Smooth muscle cell (in vitro differentiated cells): Measurements from ENCODE around the gene MEMO1. TPM values are rescaled to one million over a fixed set of nuclear protein-coding genes. Genes with fewer than 3 reads are reported as not detected.

Experiments
- DNase-seq: peaks from one replicate; lab custom pipeline; 2025; ENCODE audit not compliant: unreplicated experiment; lab: John Stamatoyannopoulos, UW
- H2AFZ ChIP-seq: fragments of 200-600 bp; sonication (generic); 2 replicates; pipeline ENCODE4 v1.6.0; 2016; ENCODE audit warnings: antibody characterized with exemption, low read depth, mild to moderate bottlenecking
- H3F3A ChIP-seq: fragments of 200-600 bp; sonication (generic); 2 replicates; pipeline ENCODE4 v1.6.0; 2017; ENCODE audit warnings: antibody characterized with exemption, low read depth
- H3K27ac ChIP-seq: fragments of 200-600 bp; sonication (generic); 2 replicates; pipeline ENCODE4 v1.5.1; 2016; ENCODE audit warnings: low read depth, mild to moderate bottlenecking
- H3K27me3 ChIP-seq: fragments of 200-600 bp; sonication (generic); 2 replicates; pipeline ENCODE4 v1.6.1; 2016; ENCODE audit warnings: low read depth, mild to moderate bottlenecking
- H3K36me3 ChIP-seq: fragments of 200-600 bp; sonication (generic); 2 replicates; pipeline ENCODE4 v1.5.1; 2016; ENCODE audit warnings: low read depth
- H3K4me1 ChIP-seq: fragments of 200-600 bp; sonication (generic); 2 replicates; pipeline ENCODE4 v1.5.1; 2016; ENCODE audit warnings: low read depth
- H3K4me2 ChIP-seq: fragments of 200-600 bp; sonication (generic); 2 replicates; pipeline ENCODE4 v1.6.0; 2016; ENCODE audit warnings: mild to moderate bottlenecking
- H3K4me3 ChIP-seq: fragments of 200-600 bp; sonication (generic); 2 replicates; pipeline ENCODE4 v1.5.1; 2016; ENCODE audit warnings: mild to moderate bottlenecking
- H3K79me2 ChIP-seq: fragments of 200-600 bp; sonication (generic); 2 replicates; pipeline ENCODE4 v1.6.0; 2016; ENCODE audit warnings: low read depth, mild to moderate bottlenecking
- H3K9ac ChIP-seq: fragments of 200-600 bp; sonication (generic); 2 replicates; pipeline ENCODE4 v1.6.0; 2016; ENCODE audit warnings: low read depth
- H3K9me3 ChIP-seq: fragments of 200-600 bp; sonication (generic); replicated peaks from 2 replicates; pipeline ENCODE4 v1.5.1; 2016; ENCODE audit warnings: low read depth
- H4K20me1 ChIP-seq: fragments of 200-600 bp; sonication (generic); 2 replicates; pipeline ENCODE4 v1.6.0; 2016; ENCODE audit warnings: low read depth
- CTCF ChIP-seq: fragments of 200-600 bp; sonication (generic); IDR thresholded peaks from 2 replicates; pipeline ENCODE4 v1.5.1; 2017; ENCODE audit warnings: borderline replicate concordance, mild to moderate bottlenecking, antibody characterized with exemption; ENCODE audit not compliant: insufficient read depth, poor library complexity, severe bottlenecking
- WGBS: methylation state at CpG from one replicate; pipeline ENCODE4 v1.1.7; 2016; ENCODE audit warnings: low lambda C conversion rate; 5-methylcytosine and 5-hydroxymethylcytosine counted together
- polyA plus RNA-seq: library from polyadenylated mRNA; unstranded; fragments of >200 nt; fragmentation: Nextera tagmentation; extraction: Ambion mirVana; gene quantifications from 2 replicates; pipeline ENCODE4 v1.2.1, GENCODE V29; 2016
- total RNA-seq: library from RNA; depleted of rRNA; stranded (reverse); fragments of >200 nt; gene quantifications from 2 replicates; pipeline ENCODE4 v1.2.3, GENCODE V29; 2014

Gene MEMO1
- total and polyA plus RNA-seq, 2 experiments from 2014 or later: 32.2 to 33.4 TPM

GRCh38 chr2:31831585-31831984 lies 179.2 kb downstream of the MEMO1 start:
- H2AFZ ChIP-seq: no peak overlapping the region
- H3K36me3 ChIP-seq: no peaks in the 10 kb centered on the region
- H3K4me1 ChIP-seq: no peaks in the 10 kb centered on the region
- H3K27ac ChIP-seq: no peak overlapping the region
- H3K4me3 ChIP-seq: no peak overlapping the region
- no peak overlapping the region for H3K4me2 ChIP-seq
- no peaks in the 10 kb centered on the region for H3F3A ChIP-seq
- no peak overlapping the region for H3K9ac ChIP-seq
- no peak for DNase-seq
- no peaks in the 10 kb centered on the region for H3K27me3 ChIP-seq
- H3K9me3 ChIP-seq: no peaks in the 10 kb centered on the region
- TF ChIP-seq CTCF: no peak
- no peaks in the 10 kb centered on the region for H4K20me1 ChIP-seq
- 97% methylated on average over 2 of the region's 2 CpGs for WGBS
- H3K79me2 ChIP-seq: no peaks in the 10 kb centered on the region

DNA sequence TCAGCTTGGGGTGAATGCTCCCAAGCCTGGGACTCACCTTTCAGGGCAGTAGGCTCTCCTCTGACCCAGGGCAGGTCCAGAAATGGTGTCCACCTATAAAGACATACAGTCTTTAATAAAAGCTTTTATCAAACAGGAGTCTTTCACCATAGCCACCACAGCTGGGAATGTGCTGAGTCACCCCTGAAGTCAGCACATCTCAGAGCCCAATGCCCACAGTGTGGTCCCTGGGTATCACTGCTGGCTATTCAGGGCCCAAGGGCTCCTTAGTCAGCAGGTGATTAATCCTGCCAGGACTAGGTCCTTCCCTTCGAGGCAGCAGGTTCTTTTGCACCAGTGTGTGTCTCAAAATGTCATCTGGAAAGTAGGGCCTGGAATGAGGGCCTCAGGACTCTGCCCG lies 181.9 kb downstream of the MEMO1 start:
- no peak overlapping the region for H3K4me2 ChIP-seq
- no peak overlapping the region for H3K4me3 ChIP-seq
- no peaks in the 10 kb centered on the region for H3F3A ChIP-seq
- no peaks in the 10 kb centered on the region for H3K36me3 ChIP-seq
- no peak overlapping the region for H2AFZ ChIP-seq
- H4K20me1 ChIP-seq: no peaks in the 10 kb centered on the region
- no peak for TF ChIP-seq CTCF
- no peak overlapping the region for H3K9ac ChIP-seq
- DNase-seq: no peak
- no peaks in the 10 kb centered on the region for H3K27me3 ChIP-seq
- H3K79me2 ChIP-seq: no peaks in the 10 kb centered on the region
- no peak overlapping the region for H3K27ac ChIP-seq
- no peaks in the 10 kb centered on the region for H3K9me3 ChIP-seq
- no peaks in the 10 kb centered on the region for H3K4me1 ChIP-seq
- 79% methylated on average over 2 of the region's 2 CpGs for WGBS

- no peaks in the 10 kb centered on the region for H3K4me1 ChIP-seq
Observed at GRCh38 chr2:31823558-31823957, 187.2 kb downstream of the MEMO1 start.

More at GRCh38 chr2:31823558-31823957, 187.2 kb downstream of the MEMO1 start:
- no peaks in the 10 kb centered on the region for H4K20me1 ChIP-seq
- no peak overlapping the region for H3K4me3 ChIP-seq
- no peaks in the 10 kb centered on the region for H3K36me3 ChIP-seq
- no peak overlapping the region for H2AFZ ChIP-seq
- no peaks in the 10 kb centered on the region for H3F3A ChIP-seq
- no peaks in the 10 kb centered on the region for H3K27me3 ChIP-seq
- no peaks in the 10 kb centered on the region for H3K79me2 ChIP-seq
- no peak overlapping the region for H3K9ac ChIP-seq
- WGBS: 93% methylated on average over 11 of the region's 11 CpGs
- no peak overlapping the region for H3K4me2 ChIP-seq
- no peak for DNase-seq
- TF ChIP-seq CTCF: no peak
- no peak overlapping the region for H3K27ac ChIP-seq
- H3K9me3 ChIP-seq: peaks cover 4% of the 10 kb centered on the region
